Ectodermal cell (in vitro differentiated cells): ENCODE results near the gene LRRN1.

Experiments used
- H3K27ac ChIP-seq: 2 replicates; pipeline ENCODE4 v1.7.0; 2013; ENCODE audit warnings: mild to moderate bottlenecking, low read depth, low read length; ENCODE audit not compliant: insufficient read depth, poor library complexity, severe bottlenecking
- H3K27me3 ChIP-seq: 2 replicates; pipeline ENCODE4 v1.7.0; 2013; ENCODE audit warnings: mild to moderate bottlenecking, low read length; ENCODE audit not compliant: insufficient read depth, control insufficient read depth, poor library complexity, severe bottlenecking
- H3K36me3 ChIP-seq: one replicate; pipeline ENCODE4 v1.7.0; 2013; ENCODE audit warnings: low read length; ENCODE audit not compliant: control insufficient read depth, insufficient read depth
- H3K4me1 ChIP-seq: one replicate; pipeline ENCODE4 v1.7.0; 2013; ENCODE audit warnings: low read length; ENCODE audit not compliant: control insufficient read depth, insufficient read depth
- H3K4me3 ChIP-seq: 2 replicates; pipeline ENCODE4 v1.7.0; 2013; ENCODE audit warnings: low read depth, low read length, control low read depth; ENCODE audit not compliant: insufficient read depth
- H3K9me3 ChIP-seq: 2 replicates; pipeline ENCODE4 v1.7.0; 2013; ENCODE audit warnings: mild to moderate bottlenecking, low read length, moderate library complexity; ENCODE audit not compliant: control insufficient read depth
- WGBS, 2 experiments: methylation state at CpG; one replicate each; pipeline ENCODE4 v1.1.7; 2013; ENCODE audit warnings: missing lambda C conversion rate in 2 of 2; 5-methylcytosine and 5-hydroxymethylcytosine counted together

The LRRN1 gene

GRCh38 chr3:3778641-3779270, 20.5 kb upstream of the LRRN1 start:
- 67 to 74% methylated on average over 4 of the region's 4 CpGs for WGBS, 2 experiments
- H3K4me3 ChIP-seq, result no peak overlapping the region
- H3K36me3 ChIP-seq, result no peaks in the 10 kb centered on the region
- no peaks in the 10 kb centered on the region for H3K9me3 ChIP-seq
- H3K27me3 ChIP-seq, result no peaks in the 10 kb centered on the region
- no peaks in the 10 kb centered on the region for H3K4me1 ChIP-seq
- no peak overlapping the region for H3K27ac ChIP-seq

DNA sequence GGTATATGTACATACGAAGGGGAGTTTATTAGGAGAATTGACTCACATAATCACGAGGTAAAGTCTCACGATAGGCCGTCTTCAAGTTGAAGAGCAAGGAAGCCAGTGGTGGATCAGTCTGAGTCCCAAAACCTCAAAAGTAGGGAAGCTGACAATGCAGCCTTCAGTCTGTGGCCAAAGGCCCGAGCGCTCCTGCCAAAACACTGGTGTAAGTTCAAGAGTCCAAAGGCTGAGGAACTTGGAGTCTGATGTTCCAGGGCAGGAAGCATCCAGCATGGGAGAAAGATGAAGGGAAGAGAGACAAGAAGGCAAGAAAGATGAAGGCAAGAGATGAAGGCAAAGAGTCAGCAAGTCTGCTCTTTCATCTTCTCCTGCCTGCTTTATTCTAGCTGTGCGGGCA, 16.8 kb upstream of the LRRN1 start:
- no peaks in the 10 kb centered on the region for H3K9me3 ChIP-seq
- 80 to 81% methylated on average over 7 of the region's 7 CpGs for WGBS, 2 experiments
- H3K4me1 ChIP-seq, result no peaks in the 10 kb centered on the region
- H3K27ac ChIP-seq, result no peak overlapping the region
- no peaks in the 10 kb centered on the region for H3K36me3 ChIP-seq
- no peak overlapping the region for H3K4me3 ChIP-seq
- no peaks in the 10 kb centered on the region for H3K27me3 ChIP-seq

- WGBS, 2 experiments, result 92% methylated on average over 4 of the region's 4 CpGs
- no peaks in the 10 kb centered on the region for H3K27me3 ChIP-seq
- no peaks in the 10 kb centered on the region for H3K36me3 ChIP-seq
- no peaks in the 10 kb centered on the region for H3K9me3 ChIP-seq
- no peak overlapping the region for H3K4me3 ChIP-seq
- H3K27ac ChIP-seq, result no peak overlapping the region
- no peaks in the 10 kb centered on the region for H3K4me1 ChIP-seq
These were observed 16.0 kb upstream of the LRRN1 start for GRCh38 chr3:3783210-3783609.

GRCh38 chr3:3783696-3784095, 15.5 kb upstream of the LRRN1 start:
- Histone ChIP-seq H3K27ac (no peak overlapping the region), H3K4me3 (no peak overlapping the region), H3K36me3 (no peaks in the 10 kb centered on the region), H3K4me1 (no peaks in the 10 kb centered on the region), H3K9me3 (no peaks in the 10 kb centered on the region), H3K27me3 (no peaks in the 10 kb centered on the region)
- 84 to 92% methylated on average over 5 of the region's 5 CpGs for WGBS, 2 experiments

- H3K27me3 ChIP-seq, result no peaks in the 10 kb centered on the region
- H3K4me1 ChIP-seq, result no peaks in the 10 kb centered on the region
- no peak overlapping the region for H3K4me3 ChIP-seq
- H3K9me3 ChIP-seq, result no peaks in the 10 kb centered on the region
- H3K36me3 ChIP-seq, result no peaks in the 10 kb centered on the region
- WGBS, 2 experiments, result 100% methylated on average over 1 of the region's 1 CpG
- no peak overlapping the region for H3K27ac ChIP-seq
These were observed 6.8 kb upstream of the LRRN1 start for GRCh38 chr3:3792391-3792790.

- Histone ChIP-seq H3K27me3 (peaks cover 4% of the 10 kb centered on the region), H3K27ac (peak overlapping the region; percentile 97), H3K4me1 (peaks cover 10% of the 10 kb centered on the region), H3K4me3 (peak overlapping the region; percentile 84), H3K9me3 (no peaks in the 10 kb centered on the region), H3K36me3 (no peaks in the 10 kb centered on the region)
- 0% methylated on average over 37 of the region's 37 CpGs for WGBS, 2 experiments
These were observed 559 bp upstream of the LRRN1 start for GRCh38 chr3:3798631-3799113.

- Histone ChIP-seq H3K27me3 (peaks cover 4% of the 10 kb centered on the region), H3K4me1 (peaks cover 11% of the 10 kb centered on the region), H3K9me3 (no peaks in the 10 kb centered on the region), H3K4me3 (peak overlapping the region; percentile 84), H3K36me3 (no peaks in the 10 kb centered on the region), H3K27ac (peak overlapping the region; percentile 97)
- 0 to 1% methylated on average over 19 of the region's 19 CpGs for WGBS, 2 experiments
These were observed 837 bp downstream of the LRRN1 start for GRCh38 chr3:3800080-3800455.

- Histone ChIP-seq H3K4me3 (peak overlapping the region; percentile 84), H3K4me1 (peaks cover 11% of the 10 kb centered on the region), H3K36me3 (peaks cover 5% of the 10 kb centered on the region), H3K27ac (peak overlapping the region; percentile 72), H3K27me3 (peaks cover 4% of the 10 kb centered on the region), H3K9me3 (no peaks in the 10 kb centered on the region)
- WGBS, 2 experiments, result 0 to 1% methylated on average over 52 to 53 of the region's 53 CpGs
These were observed 1.7 kb downstream of the LRRN1 start for GRCh38 chr3:3800685-3801493.

- WGBS, 2 experiments, result 0% methylated on average over 4 of the region's 4 CpGs
- Histone ChIP-seq H3K4me1 (peaks cover 16% of the 10 kb centered on the region), H3K27me3 (peaks cover 4% of the 10 kb centered on the region), H3K9me3 (no peaks in the 10 kb centered on the region), H3K4me3 (peak overlapping the region; percentile 84), H3K36me3 (peaks cover 6% of the 10 kb centered on the region), H3K27ac (peak overlapping the region; percentile 72)
These were observed 2.2 kb downstream of the LRRN1 start for GRCh38 chr3:3801494-3801841.

DNA sequence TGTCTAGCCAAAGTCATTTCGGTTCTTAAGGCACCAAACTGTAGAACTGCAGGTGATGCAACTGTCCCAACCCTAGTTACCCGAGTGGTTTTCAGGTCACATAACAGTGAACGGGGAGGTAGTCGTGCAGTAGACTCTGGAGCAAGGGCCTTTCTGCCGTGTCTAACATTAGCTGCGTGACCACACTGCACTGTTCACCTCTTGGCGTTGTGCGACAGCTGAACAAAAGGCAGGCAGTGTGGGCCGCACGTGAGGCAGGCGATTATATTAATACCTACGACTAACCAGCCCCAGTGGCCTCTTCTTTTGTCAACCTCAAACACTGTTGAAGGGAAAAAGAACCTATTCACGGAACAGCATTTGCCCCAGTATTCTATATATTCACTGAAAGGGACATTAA, 2.8 kb downstream of the LRRN1 start:
- 2% methylated on average over 13 of the region's 13 CpGs for WGBS, 2 experiments
- H3K27ac ChIP-seq, result peak overlapping the region; percentile 72
- H3K9me3 ChIP-seq, result no peaks in the 10 kb centered on the region
- H3K4me1 ChIP-seq, result peaks cover 21% of the 10 kb centered on the region
- peaks cover 4% of the 10 kb centered on the region for H3K27me3 ChIP-seq
- peaks cover 6% of the 10 kb centered on the region for H3K36me3 ChIP-seq
- peak overlapping the region; percentile 84 for H3K4me3 ChIP-seq
